Body of pancreas (tissue), 4 donors: Measurements from ENCODE around the gene DHRS12.

Source experiments
- POLR2A ChIP-seq, 3 donors: fragments of 450-650 bp; IDR thresholded peaks; one replicate each; pipeline ENCODE4 v1.6.1; 2016; ENCODE audit warnings: antibody characterized with exemption in 3 of 3, mild to moderate bottlenecking in 2 of 3
- TF ChIP-seq, protein P1 (sequence below), 7 experiments: fragments of 450-650 bp in 4 of 7; fragments of 200-600 bp in 3 of 7; sonication (generic) in 3 of 7; IDR thresholded peaks; one replicate each; pipeline ENCODE4 v1.5.1; 2016 to 2019; ENCODE audit warnings: antibody characterized with exemption in 7 of 7

DNA sequence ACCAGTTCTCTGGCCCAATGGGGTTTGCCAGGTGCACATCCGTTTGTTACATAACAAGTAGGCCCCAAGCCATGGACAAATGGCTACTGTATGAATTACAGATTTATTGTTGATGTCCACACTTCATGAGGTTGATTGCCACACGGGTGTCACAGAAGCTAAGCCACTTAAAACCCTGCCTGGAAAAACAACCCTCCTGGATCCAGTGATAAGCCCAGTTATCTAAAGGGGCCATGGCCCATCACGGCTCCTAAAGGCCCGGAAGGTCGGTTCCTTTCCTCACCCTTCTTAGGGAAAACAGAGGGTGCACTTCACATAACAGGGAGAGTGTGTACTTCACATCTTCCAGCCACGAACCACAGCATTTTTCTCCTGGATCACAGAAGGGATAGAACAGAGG is 37.0 kb upstream of the DHRS12 start:
- no peak for TF ChIP-seq POLR2A (IDR thresholded peaks at IDR 0.05)
- TF ChIP-seq, protein P1, sequence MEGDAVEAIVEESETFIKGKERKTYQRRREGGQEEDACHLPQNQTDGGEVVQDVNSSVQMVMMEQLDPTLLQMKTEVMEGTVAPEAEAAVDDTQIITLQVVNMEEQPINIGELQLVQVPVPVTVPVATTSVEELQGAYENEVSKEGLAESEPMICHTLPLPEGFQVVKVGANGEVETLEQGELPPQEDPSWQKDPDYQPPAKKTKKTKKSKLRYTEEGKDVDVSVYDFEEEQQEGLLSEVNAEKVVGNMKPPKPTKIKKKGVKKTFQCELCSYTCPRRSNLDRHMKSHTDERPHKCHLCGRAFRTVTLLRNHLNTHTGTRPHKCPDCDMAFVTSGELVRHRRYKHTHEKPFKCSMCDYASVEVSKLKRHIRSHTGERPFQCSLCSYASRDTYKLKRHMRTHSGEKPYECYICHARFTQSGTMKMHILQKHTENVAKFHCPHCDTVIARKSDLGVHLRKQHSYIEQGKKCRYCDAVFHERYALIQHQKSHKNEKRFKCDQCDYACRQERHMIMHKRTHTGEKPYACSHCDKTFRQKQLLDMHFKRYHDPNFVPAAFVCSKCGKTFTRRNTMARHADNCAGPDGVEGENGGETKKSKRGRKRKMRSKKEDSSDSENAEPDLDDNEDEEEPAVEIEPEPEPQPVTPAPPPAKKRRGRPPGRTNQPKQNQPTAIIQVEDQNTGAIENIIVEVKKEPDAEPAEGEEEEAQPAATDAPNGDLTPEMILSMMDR (IDR thresholded peaks at IDR 0.05): no peak
